ENCODE data around the gene IQSEC1. TPM values are rescaled to one million over a fixed set of nuclear protein-coding genes. Genes with fewer than 3 reads are reported as not detected.

IQSEC1 gene
- total and polyA plus RNA-seq, 2 of the 8 experiments (the other 6 are each of a cell fraction or from before 2014, with no cell fraction given), result 6.8 to 28.8 TPM

GRCh38 chr3:12926660-12927059, 146.6 kb downstream of the IQSEC1 start:
- peaks cover 0 to 4% (median 1%) of the 10 kb centered on the region in 4 experiments; a peak in 3 of 8 replicates for H3K36me3 ChIP-seq (ENCODE audit: control insufficient read depth in 2 of 4, insufficient read depth in 4 of 4, low read length in 3 of 4)
- no peak for FAIRE-seq

More at GRCh38 chr3:12926660-12927059, 146.6 kb downstream of the IQSEC1 start:
- Histone ChIP-seq H4K8ac (ENCODE audit: extremely low read depth, insufficient read depth, low read length) (no peak overlapping the region; the same call in 1 of the 2 replicates), H3K23me2 (ENCODE audit: low read depth, low read length) (no peaks in the 10 kb centered on the region), H3K23ac (ENCODE audit: insufficient read length) (no peak overlapping the region), H3K4me2 (ENCODE audit: insufficient read depth in 1 of 2, low read depth in 2 of 2, low read length in 2 of 2) (no peak overlapping the region), H3K27ac (ENCODE audit: low read depth, low read length) (no peak overlapping the region), H2BK120ac (replicated peaks; ENCODE audit: low read depth, low read length) (no peak overlapping the region), H2BK15ac (ENCODE audit: low read length) (no peak overlapping the region), H3K18ac (ENCODE audit: extremely low read depth, low read length) (no peak overlapping the region), H3K56ac (replicated peaks; ENCODE audit: insufficient read length, low read depth, low read length) (no peak overlapping the region), H4K20me1 (replicated peaks in 1 of 2; ENCODE audit: control insufficient read depth in 1 of 2, insufficient read depth in 2 of 2, low read length in 2 of 2) (peaks cover 0 to 22% of the 10 kb centered on the region in 2 experiments), H2AK5ac (ENCODE audit: low read depth, low read length) (no peak overlapping the region), H3K9ac (replicated peaks in 1 of 4; ENCODE audit: extremely low read depth in 1 of 4, low read depth in 3 of 4, low read length in 3 of 4) (no peak overlapping the region), H3K4me1 (replicated peaks in 1 of 4; ENCODE audit: control insufficient read depth in 3 of 4, insufficient read depth in 4 of 4, low read length in 3 of 4) (no peaks in the 10 kb centered on the region), H2BK5ac (ENCODE audit: low read depth, low read length) (no peak overlapping the region), H3K14ac (ENCODE audit: insufficient read length) (no peak overlapping the region), H2BK20ac (ENCODE audit: low read length) (no peak overlapping the region), H4K5ac (ENCODE audit: insufficient read length, low read depth, low read length) (no peak overlapping the region), H3K4ac (replicated peaks; ENCODE audit: insufficient read length, low read depth, low read length) (no peak overlapping the region), H3K79me2 (ENCODE audit: control insufficient read depth in 1 of 2, insufficient read depth in 2 of 2, low read length in 2 of 2) (no peaks in the 10 kb centered on the region), H3K79me1 (ENCODE audit: low read depth, low read length) (no peaks in the 10 kb centered on the region), H3K9me3 (ENCODE audit: insufficient read depth in 2 of 2, low read depth in 1 of 2, low read length in 1 of 2) (no peaks in the 10 kb centered on the region), H3K27me3 (replicated peaks in 1 of 4; ENCODE audit: control insufficient read depth in 3 of 4, extremely low read depth in 1 of 4, insufficient read depth in 3 of 4, low read length in 3 of 4) (no peaks in the 10 kb centered on the region), H4K91ac (replicated peaks; ENCODE audit: insufficient read length, low read length) (no peak overlapping the region), H3K4me3 (ENCODE audit: extremely low read depth in 1 of 4, insufficient read depth in 2 of 4, low read depth in 3 of 4, low read length in 4 of 4) (no peak overlapping the region), H2BK12ac (ENCODE audit: low read depth, low read length) (no peak overlapping the region), H2AFZ (ENCODE audit: low read length) (no peak overlapping the region)
- 89% methylated on average over 7 of the region's 7 CpGs; no CpG with 5 or more reads in 1 of the 2 experiments for WGBS, 2 experiments (ENCODE audit: extremely low coverage in 1 of 2, insufficient coverage in 1 of 2, insufficient read length in 1 of 2, insufficient replicate concordance in 2 of 2, low coverage in 1 of 2, low lambda C conversion rate in 2 of 2, missing lambda C conversion rate in 1 of 2)
- ChIA-PET CTCF (ENCODE audit: partially characterized antibody) (interaction anchor here (1.0 to 1.9 kb wide), 2 partner anchors 35 to 57 kb away, joined by 4 read pairs; no protein-coding TSS in a partner anchor), POLR2A (ENCODE audit: partially characterized antibody) (no interaction called here)
- DNase-seq (ENCODE audit: low read depth in 1 of 2, low spot score in 2 of 2), result no peak
- TF ChIP-seq PHF8 (conservative IDR thresholded peaks at IDR 0.05; ENCODE audit: low read depth, low read length), result no peak
- no peak for TF ChIP-seq RNF2 (IDR thresholded peaks at IDR 0.05; ENCODE audit: borderline replicate concordance, low read depth, low read length, missing control alignments, poor library complexity, severe bottlenecking)
- no peak for TF ChIP-seq CBX5 (IDR thresholded peaks at IDR 0.05; ENCODE audit: low read depth, low read length)
- TF ChIP-seq BRCA1 (IDR thresholded peaks at IDR 0.05; ENCODE audit: low read depth, low read length), result no peak
- no peak for TF ChIP-seq SUZ12 (IDR thresholded peaks at IDR 0.05; ENCODE audit: low read length)
- no peak for TF ChIP-seq ASH2L (IDR thresholded peaks at IDR 0.05; ENCODE audit: low read length)
- no peak for TF ChIP-seq RFX5 (IDR thresholded peaks at IDR 0.05; ENCODE audit: borderline replicate concordance, low read depth, low read length)
- TF ChIP-seq GTF2F1 (IDR thresholded peaks at IDR 0.05; ENCODE audit: borderline replicate concordance, low read depth, low read length), result no peak
- no peak for TF ChIP-seq CEBPB (IDR thresholded peaks at IDR 0.05; ENCODE audit: low read depth, low read length)
